Measurements from ENCODE around the gene OR2D2.
"Not testable (repeated sequence)": the region's sequence is repeated elsewhere in the genome, so short reads cannot be mapped to it uniquely, and the experiment has no call there.

OR2D2 gene

DNA sequence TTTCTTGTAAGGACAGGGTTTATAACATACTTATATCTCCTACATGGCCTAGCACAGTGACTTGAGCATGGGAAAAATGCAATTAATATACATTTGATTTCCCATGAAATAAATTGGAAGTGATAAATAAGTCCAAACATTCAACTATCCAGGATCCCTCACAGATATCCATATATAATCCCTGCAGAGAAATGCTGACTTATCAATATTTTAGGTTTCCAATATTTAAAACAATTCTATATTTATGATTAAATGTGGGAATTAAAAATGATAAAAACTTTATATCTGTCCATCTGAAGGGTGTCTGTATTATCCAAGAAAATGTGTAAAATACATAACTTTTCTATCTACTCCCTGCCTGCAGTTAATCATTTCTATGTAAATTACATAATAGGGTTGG is 9.5 kb downstream of the OR2D2 start:
- DNase-seq (ENCODE audit: low read depth, low spot score) = no peak

DNA sequence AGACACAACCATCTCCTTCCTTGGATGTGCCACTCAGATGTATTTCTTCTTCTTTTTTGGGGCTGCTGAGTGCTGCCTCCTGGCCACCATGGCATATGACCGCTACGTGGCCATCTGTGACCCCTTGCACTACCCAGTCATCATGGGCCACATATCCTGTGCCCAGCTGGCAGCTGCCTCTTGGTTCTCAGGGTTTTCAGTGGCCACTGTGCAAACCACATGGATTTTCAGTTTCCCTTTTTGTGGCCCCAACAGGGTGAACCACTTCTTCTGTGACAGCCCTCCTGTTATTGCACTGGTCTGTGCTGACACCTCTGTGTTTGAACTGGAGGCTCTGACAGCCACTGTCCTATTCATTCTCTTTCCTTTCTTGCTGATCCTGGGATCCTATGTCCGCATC is 15.4 kb downstream of the OR2D2 start:
- DNase-seq (ENCODE audit: low read depth, low spot score) = no peak

DNA sequence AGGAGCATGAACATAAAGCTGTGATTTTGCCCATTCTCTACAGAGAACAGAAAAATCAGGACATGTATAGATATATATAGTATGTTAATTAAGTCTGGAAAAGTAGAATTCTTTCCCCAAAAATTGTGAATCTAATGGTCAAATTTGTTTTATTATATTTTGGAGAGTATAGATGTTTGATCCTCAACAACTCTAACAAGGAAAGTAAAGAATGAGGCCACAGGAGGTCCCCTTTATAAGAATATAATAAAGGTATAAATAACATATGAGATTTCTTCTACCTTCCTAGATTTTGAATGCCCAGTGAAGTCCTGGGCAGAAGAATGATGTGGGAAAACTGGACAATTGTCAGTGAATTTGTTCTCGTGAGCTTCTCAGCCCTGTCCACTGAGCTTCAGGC is 16.0 kb downstream of the OR2D2 start, which contains the start of gene OR10A4:
OR10A4 (plus strand) TSS at position 301 of the 400 bp plus-strand sequence; CDS start at position 324, 23 bp downstream.
- DNase-seq (ENCODE audit: low read depth, low spot score) = no peak

DNA sequence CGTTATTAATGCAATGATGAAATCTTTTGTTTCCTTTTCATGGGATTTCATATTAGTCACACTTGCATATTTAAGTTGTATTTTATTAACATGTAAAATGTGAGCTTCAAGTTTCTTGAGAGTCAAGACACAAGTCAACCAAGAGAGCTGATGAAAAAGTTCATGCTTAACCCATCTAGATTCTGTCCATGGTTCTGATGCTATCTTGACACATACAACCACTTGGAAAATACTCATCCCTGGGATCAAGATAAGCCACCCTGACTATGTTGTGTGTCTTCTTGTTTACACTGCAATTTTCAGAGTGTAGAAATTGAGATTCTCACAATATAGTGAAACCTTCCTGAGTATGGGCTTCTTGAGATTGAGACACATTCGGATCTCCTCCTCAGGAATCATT is 16.5 kb downstream of the OR2D2 start:
- DNase-seq (ENCODE audit: low read depth, low spot score) = no peak

DNA sequence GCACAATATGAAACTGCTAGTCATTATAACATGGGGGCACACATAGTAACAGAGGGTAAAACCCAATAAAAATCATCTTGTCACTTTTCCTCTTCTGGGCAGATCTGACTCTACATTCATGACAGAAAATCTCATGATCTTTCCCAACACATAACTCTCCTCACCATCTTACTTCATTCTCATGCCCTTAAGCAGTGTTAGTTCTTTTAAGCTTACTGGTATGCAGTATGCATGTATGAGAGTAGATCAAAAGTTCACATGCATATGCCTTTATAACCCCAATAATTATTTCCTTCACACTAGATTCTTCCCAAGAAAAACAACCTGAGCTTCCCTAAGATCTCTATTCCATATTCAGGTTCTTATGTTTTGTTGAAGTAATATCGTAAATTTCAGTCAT is 21.0 kb downstream of the OR2D2 start:
- no peak for DNase-seq (ENCODE audit: low read depth, low spot score)

DNA sequence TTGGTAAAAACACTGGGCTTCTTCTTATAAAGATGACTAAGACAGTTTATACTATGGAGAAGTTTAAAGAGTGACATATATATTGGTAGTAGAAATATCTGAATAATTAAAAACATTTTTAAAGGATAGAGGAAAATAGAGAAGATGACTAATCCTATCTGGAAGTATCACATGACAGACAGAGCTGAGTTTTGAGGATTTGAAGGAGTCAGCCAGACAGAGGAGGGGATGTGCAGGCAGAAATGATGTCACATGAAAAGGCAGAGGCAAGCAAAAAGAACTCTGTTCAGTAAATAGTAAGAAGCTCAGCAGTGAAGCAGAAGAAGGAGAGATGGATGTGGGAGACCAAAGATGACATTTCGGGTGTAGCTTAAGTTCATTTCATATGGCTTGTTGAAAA is 27.9 kb downstream of the OR2D2 start:
- DNase-seq (ENCODE audit: low read depth, low spot score) = no peak

DNA sequence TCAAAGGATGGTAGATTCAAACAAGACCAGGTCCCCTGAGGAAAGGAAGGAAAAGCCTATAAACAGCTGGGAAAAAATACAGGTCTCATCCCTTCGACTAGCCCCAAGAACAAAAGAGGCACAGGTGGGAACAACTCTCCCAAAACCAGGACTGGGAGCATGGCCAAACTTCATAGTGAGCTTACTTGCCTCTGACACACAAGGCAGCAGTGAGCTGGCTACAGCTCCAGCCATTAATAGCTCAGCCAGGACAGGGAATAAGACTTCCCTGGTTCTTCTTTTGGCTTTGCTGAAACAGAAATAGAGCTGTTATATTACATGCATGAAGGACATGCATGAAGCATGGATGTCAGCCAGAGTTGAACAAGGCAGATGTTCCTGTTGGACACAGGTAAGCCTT is 29.3 kb downstream of the OR2D2 start, which contains the start of gene OR10A2:
OR10A2 (plus strand) TSS at position 97 of the 400 bp plus-strand sequence. CDS start 6,698 bp downstream, outside the sequence.
- DNase-seq (ENCODE audit: low read depth, low spot score) = no peak

DNA sequence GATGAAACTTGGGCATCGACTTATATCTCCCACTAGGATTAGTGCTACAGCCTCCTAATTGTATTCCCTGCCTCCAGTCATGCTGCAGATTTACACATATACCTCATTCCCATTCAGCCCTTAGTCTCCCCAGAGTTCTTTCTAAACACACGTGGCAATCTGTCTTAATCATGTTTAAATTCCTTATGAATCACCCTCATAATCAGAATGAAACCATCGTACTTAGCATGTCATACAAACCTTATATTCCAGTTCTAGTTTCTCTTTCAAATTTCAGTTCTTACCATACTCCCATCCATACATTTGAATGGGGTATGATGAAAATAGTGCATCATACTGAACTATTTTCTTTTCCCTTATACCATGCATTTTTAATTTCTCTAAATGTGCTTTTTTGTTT is 35.4 kb downstream of the OR2D2 start:
- no peak for DNase-seq (ENCODE audit: low read depth, low spot score)

DNA sequence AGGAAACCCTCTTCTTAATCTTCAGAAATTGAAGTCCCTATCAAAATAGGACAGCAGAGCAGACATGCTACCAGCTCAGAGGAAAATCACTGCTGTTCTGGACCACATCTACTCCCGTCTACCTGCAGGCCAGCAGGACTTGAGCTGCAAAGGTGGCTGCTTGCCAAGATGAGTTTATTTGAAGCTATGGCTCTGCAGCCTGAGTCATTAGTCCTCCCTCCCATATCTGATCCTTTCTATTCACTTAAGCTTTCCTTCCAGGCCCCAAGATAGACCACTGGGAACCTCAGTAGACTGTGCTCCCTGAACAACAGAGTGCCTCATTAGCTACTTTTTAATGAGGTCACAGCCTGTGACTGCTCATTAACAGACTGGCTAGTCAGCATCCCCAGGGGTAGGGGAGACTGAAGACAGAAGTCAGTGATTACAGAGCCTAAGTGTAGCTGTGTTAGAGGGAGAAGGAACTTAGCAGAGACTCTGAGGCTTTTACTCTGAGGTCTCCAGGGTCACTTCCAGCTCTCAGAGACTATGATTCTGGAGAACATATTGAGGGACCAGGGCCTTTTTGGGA is 36.2 kb downstream of the OR2D2 start:
- DNase-seq (ENCODE audit: low read depth, low spot score) = no peak

DNA sequence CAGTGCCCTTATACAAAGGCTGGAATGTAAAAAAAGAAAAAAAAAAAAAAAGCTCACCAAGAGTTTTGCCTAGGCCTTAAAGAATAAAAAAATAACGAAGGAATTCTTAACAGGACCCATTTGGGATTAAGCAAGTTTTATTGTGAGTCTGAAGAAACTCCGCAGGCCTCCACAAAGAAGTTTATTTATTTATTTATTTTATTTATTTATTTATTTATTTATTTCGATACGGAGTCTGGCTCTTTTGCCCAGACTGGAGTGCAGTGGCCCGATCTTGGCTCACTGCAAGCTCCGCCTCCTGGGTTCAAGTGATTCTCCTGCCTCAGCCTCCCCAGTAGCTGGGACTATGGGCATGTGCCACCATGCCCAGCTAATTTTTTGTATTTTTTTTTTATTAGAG is 37.5 kb downstream of the OR2D2 start:
- DNase-seq (ENCODE audit: low read depth, low spot score) = not testable (repeated sequence)

DNA sequence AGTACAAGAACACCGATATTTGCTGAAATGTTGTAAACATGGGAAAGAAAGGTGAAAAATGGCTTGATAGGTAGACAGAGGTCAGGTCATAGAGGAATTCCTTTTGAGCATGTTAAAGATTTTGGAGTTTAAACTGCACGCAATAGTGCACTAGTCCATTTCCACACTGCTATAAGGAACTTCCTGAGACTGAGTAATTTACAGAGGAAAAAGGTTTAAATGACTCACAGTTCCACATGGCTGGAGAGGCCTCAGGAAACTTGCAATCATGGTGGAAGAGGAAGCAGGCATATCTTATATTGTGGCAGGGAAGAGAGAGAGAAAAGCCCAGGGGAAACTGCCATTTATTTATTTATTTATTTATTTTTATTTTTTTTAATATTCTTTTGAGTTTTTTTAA is 41.8 kb downstream of the OR2D2 start:
- no peak for DNase-seq (ENCODE audit: low read depth, low spot score)

DNA sequence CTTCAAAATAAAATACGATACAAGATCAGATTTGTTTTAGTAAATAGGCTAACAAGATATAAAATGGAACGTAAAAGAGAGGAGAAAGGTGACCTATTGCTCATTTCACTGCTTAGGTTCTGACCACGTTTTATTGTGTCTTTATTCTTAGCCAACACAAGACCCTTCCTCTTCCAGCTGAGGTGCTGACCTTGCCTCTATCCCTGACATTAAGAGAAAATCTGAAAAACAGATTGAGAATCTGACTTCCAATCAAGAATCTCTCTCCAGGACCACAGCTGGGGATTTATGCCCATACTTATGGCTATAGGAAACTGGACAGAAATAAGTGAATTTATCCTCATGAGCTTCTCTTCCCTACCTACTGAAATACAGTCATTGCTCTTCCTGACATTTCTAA is 46.9 kb downstream of the OR2D2 start, which contains the start of gene OR10A5:
OR10A5 (plus strand) TSS at position 301 of the 400 bp plus-strand sequence; CDS start at position 301, 0 bp downstream.
- DNase-seq (ENCODE audit: low read depth, low spot score) = no peak

DNA sequence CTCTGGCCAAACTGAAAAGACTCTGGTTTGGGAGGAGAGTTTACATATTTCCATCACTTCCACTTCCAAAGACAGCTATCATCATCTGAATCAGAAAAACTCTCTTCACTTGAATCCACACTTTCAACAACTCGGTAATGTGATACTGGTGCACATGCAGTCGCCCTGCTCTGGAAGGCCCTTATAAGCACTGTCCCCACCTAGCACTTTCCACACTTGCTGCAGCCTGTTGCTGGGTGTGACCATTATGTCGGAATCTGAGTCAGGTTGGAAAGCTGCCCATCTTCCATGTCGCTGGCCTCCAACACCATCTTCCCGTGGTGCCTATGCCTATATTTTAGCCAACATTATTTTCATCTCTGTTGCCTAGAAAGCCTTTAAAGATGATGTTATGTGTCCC is 47.9 kb downstream of the OR2D2 start:
- DNase-seq (ENCODE audit: low read depth, low spot score) = no peak

DNA sequence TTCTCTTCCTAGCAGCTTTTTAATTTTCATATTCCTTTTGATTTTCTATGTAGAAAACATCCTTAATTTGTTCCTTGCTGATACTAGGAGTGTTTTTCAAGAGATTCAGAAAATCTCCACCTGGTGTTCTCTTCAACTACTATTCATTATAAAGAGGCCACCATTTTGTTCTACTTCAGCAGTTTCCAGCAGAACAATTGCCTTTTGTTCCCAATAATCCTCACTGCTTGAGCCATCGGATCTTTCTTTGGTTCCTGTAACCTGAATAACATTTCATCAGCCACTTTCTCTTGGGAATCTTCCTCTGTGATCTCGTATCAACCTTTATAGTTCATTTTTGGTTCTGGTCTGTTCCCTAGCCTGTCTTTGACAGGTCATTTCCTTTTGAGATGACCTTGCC is 48.6 kb downstream of the OR2D2 start:
- no peak for DNase-seq (ENCODE audit: low read depth, low spot score)

DNA sequence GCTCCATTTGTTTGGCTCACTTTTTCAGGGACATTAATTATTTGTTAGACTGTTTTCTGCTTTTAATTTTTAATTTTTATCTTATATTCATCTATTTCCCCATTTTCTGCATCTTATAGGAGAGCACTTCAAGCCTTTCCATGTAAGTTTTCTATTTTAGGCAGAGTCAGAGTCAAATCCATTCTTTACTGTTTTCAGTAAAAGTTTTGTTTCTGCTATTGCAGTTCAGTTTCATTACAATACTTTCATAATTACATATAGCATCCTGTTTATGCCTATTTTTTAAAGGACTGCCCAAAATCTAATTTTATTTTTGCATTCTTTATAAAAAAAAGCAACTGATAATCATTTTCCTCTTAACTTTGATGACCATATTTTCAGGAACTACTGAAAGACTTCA is 50.6 kb downstream of the OR2D2 start:
- DNase-seq (ENCODE audit: low read depth, low spot score) = no peak

Measured in ELF-1 (cell line).